ENCODE results near the gene PARVA.

DNA sequence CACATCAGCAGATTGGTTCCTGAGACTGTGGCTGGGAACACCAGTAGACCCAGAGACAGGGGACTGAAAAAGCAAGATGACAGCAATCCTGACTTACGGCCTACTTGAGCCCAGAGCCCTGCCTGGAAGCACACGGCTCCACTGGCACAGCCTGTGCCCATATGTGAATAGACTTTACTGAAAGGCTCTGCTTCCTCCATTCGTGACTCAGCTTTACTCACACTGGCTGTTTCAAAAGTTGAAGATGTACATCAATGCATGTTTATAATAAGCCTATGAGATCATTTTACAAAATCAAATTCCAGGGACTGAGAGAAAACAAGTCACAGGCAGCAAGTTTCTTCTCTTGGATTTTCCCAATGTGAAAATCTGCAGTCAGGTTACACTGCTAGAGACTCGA, 162.2 kb downstream of the PARVA start:
- TF ChIP-seq, protein P1, sequence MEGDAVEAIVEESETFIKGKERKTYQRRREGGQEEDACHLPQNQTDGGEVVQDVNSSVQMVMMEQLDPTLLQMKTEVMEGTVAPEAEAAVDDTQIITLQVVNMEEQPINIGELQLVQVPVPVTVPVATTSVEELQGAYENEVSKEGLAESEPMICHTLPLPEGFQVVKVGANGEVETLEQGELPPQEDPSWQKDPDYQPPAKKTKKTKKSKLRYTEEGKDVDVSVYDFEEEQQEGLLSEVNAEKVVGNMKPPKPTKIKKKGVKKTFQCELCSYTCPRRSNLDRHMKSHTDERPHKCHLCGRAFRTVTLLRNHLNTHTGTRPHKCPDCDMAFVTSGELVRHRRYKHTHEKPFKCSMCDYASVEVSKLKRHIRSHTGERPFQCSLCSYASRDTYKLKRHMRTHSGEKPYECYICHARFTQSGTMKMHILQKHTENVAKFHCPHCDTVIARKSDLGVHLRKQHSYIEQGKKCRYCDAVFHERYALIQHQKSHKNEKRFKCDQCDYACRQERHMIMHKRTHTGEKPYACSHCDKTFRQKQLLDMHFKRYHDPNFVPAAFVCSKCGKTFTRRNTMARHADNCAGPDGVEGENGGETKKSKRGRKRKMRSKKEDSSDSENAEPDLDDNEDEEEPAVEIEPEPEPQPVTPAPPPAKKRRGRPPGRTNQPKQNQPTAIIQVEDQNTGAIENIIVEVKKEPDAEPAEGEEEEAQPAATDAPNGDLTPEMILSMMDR (IDR thresholded peaks at IDR 0.05; ENCODE audit: poor library complexity), result no peak
- no peak for TF ChIP-seq EZH2phosphoT487 (IDR thresholded peaks at IDR 0.05; ENCODE audit: low read depth, severe bottlenecking, unreplicated experiment)
